ENCODE results near the gene GASK1A. TPM values are rescaled to one million over a fixed set of nuclear protein-coding genes. Genes with fewer than 3 reads are reported as not detected.

GASK1A gene
- total and polyA plus RNA-seq, 2 of the 8 experiments (the other 6 are each of a cell fraction or from before 2014, with no cell fraction given): 4.7 to 7.9 TPM

- H3K56ac ChIP-seq (replicated peaks; ENCODE audit: insufficient read length, low read depth, low read length): no peak overlapping the region
- H3K79me2 ChIP-seq (ENCODE audit: control insufficient read depth in 1 of 2, insufficient read depth in 2 of 2, low read length in 2 of 2): peaks cover 0 to 3% of the 10 kb centered on the region in 2 experiments; a peak in 1 of 4 replicates
- no peak overlapping the region for H2AK5ac ChIP-seq (ENCODE audit: low read depth, low read length)
- H2BK15ac ChIP-seq (ENCODE audit: low read length): no peak overlapping the region
- no peak overlapping the region for H2BK120ac ChIP-seq (replicated peaks; ENCODE audit: low read depth, low read length)
- no peak overlapping the region for H4K91ac ChIP-seq (replicated peaks; ENCODE audit: insufficient read length, low read length)
- H3K79me1 ChIP-seq (ENCODE audit: low read depth, low read length): peaks cover 3% of the 10 kb centered on the region; the same call in 1 of the 2 replicates
- H2BK12ac ChIP-seq (ENCODE audit: low read depth, low read length): no peak overlapping the region
- H2BK5ac ChIP-seq (ENCODE audit: low read depth, low read length): no peak overlapping the region
- H4K8ac ChIP-seq (ENCODE audit: extremely low read depth, insufficient read depth, low read length): no peak overlapping the region
- H3K14ac ChIP-seq (ENCODE audit: insufficient read length): no peak overlapping the region
- H2BK20ac ChIP-seq (ENCODE audit: low read length): no peak overlapping the region
- H3K4me3 ChIP-seq (ENCODE audit: extremely low read depth in 1 of 4, insufficient read depth in 2 of 4, low read depth in 3 of 4, low read length in 4 of 4): no peak overlapping the region
- CTCF ChIA-PET (ENCODE audit: partially characterized antibody): interaction anchor here (1.0 to 5.9 kb wide), 3 partner anchors 12 to 44 kb away, joined by 3 to 65 read pairs (median 5); no protein-coding TSS in a partner anchor
- WGBS, 2 experiments (ENCODE audit: extremely low coverage in 1 of 2, insufficient coverage in 1 of 2, insufficient read length in 1 of 2, insufficient replicate concordance in 2 of 2, low coverage in 1 of 2, low lambda C conversion rate in 2 of 2, missing lambda C conversion rate in 1 of 2): 91% methylated on average over 4 of the region's 4 CpGs; no CpG with 5 or more reads in 1 of the 2 experiments
- H3K4me2 ChIP-seq (ENCODE audit: insufficient read depth in 1 of 2, low read depth in 2 of 2, low read length in 2 of 2): no peak overlapping the region
- no peak overlapping the region for H2AFZ ChIP-seq (ENCODE audit: low read length)
- POLR2A ChIA-PET (ENCODE audit: partially characterized antibody): no interaction called here
- no peaks in the 10 kb centered on the region; a peak in 1 of 7 replicates for H3K4me1 ChIP-seq (replicated peaks in 1 of 4; ENCODE audit: control insufficient read depth in 3 of 4, insufficient read depth in 4 of 4, low read length in 3 of 4)
- no peak overlapping the region for H3K9ac ChIP-seq (replicated peaks in 1 of 4; ENCODE audit: extremely low read depth in 1 of 4, low read depth in 3 of 4, low read length in 3 of 4)
- H3K18ac ChIP-seq (ENCODE audit: extremely low read depth, low read length): no peak overlapping the region
- H3K27ac ChIP-seq (ENCODE audit: low read depth, low read length): no peak overlapping the region
- no peaks in the 10 kb centered on the region for H4K20me1 ChIP-seq (replicated peaks in 1 of 2; ENCODE audit: control insufficient read depth in 1 of 2, insufficient read depth in 2 of 2, low read length in 2 of 2)
- no peaks in the 10 kb centered on the region for H3K23me2 ChIP-seq (ENCODE audit: low read depth, low read length)
- no peaks in the 10 kb centered on the region for H3K36me3 ChIP-seq (ENCODE audit: control insufficient read depth in 2 of 4, insufficient read depth in 4 of 4, low read length in 3 of 4)
- TF ChIP-seq KDM5A (IDR thresholded peaks at IDR 0.05; ENCODE audit: low read length) (no peak), CBX5 (IDR thresholded peaks at IDR 0.05; ENCODE audit: low read depth, low read length) (no peak), TBP (IDR thresholded peaks at IDR 0.05; ENCODE audit: low read depth, low read length) (no peak), PHF8 (conservative IDR thresholded peaks at IDR 0.05; ENCODE audit: low read depth, low read length) (no peak), SIN3A (conservative IDR thresholded peaks at IDR 0.05 in 1 of 2, IDR thresholded peaks at IDR 0.05 in 1 of 2; ENCODE audit: low read depth in 1 of 2, low read length in 2 of 2) (no peak), BCL11A (IDR thresholded peaks at IDR 0.05; ENCODE audit: low read depth in 2 of 2, low read length in 2 of 2) (no peak)
- TF ChIP-seq, protein P1, sequence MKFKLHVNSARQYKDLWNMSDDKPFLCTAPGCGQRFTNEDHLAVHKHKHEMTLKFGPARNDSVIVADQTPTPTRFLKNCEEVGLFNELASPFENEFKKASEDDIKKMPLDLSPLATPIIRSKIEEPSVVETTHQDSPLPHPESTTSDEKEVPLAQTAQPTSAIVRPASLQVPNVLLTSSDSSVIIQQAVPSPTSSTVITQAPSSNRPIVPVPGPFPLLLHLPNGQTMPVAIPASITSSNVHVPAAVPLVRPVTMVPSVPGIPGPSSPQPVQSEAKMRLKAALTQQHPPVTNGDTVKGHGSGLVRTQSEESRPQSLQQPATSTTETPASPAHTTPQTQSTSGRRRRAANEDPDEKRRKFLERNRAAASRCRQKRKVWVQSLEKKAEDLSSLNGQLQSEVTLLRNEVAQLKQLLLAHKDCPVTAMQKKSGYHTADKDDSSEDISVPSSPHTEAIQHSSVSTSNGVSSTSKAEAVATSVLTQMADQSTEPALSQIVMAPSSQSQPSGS (IDR thresholded peaks at IDR 0.05; ENCODE audit: low read length): no peak
- H4K5ac ChIP-seq (ENCODE audit: insufficient read length, low read depth, low read length): no peak overlapping the region
- H3K9me3 ChIP-seq (ENCODE audit: insufficient read depth in 2 of 2, low read depth in 1 of 2, low read length in 1 of 2): no peaks in the 10 kb centered on the region
- no peaks in the 10 kb centered on the region for H3K27me3 ChIP-seq (replicated peaks in 1 of 4; ENCODE audit: control insufficient read depth in 3 of 4, extremely low read depth in 1 of 4, insufficient read depth in 3 of 4, low read length in 3 of 4)
- H3K4ac ChIP-seq (replicated peaks; ENCODE audit: insufficient read length, low read depth, low read length): no peak overlapping the region
- FAIRE-seq (no peak), DNase-seq (ENCODE audit: low read depth in 1 of 2, low spot score in 2 of 2) (no peak)
- no peak overlapping the region for H3K23ac ChIP-seq (ENCODE audit: insufficient read length)
Measured at GRCh38 chr3:43005981-43006380, 26.9 kb downstream of the GASK1A start.
